Ectodermal cell (in vitro differentiated cells): ENCODE results near the gene TRPC4.
A peak's percentile ranks its signal among the peaks of the same experiment; 100 is the strongest.

Source experiments
- H3K27ac ChIP-seq: 2 replicates; pipeline ENCODE4 v1.7.0; 2013; ENCODE audit warnings: mild to moderate bottlenecking, low read depth, low read length; ENCODE audit not compliant: insufficient read depth, poor library complexity, severe bottlenecking
- H3K27me3 ChIP-seq: 2 replicates; pipeline ENCODE4 v1.7.0; 2013; ENCODE audit warnings: mild to moderate bottlenecking, low read length; ENCODE audit not compliant: insufficient read depth, control insufficient read depth, poor library complexity, severe bottlenecking
- H3K36me3 ChIP-seq: one replicate; pipeline ENCODE4 v1.7.0; 2013; ENCODE audit warnings: low read length; ENCODE audit not compliant: control insufficient read depth, insufficient read depth
- H3K4me1 ChIP-seq: one replicate; pipeline ENCODE4 v1.7.0; 2013; ENCODE audit warnings: low read length; ENCODE audit not compliant: control insufficient read depth, insufficient read depth
- H3K4me3 ChIP-seq: 2 replicates; pipeline ENCODE4 v1.7.0; 2013; ENCODE audit warnings: low read depth, low read length, control low read depth; ENCODE audit not compliant: insufficient read depth
- H3K9me3 ChIP-seq: 2 replicates; pipeline ENCODE4 v1.7.0; 2013; ENCODE audit warnings: mild to moderate bottlenecking, low read length, moderate library complexity; ENCODE audit not compliant: control insufficient read depth
- WGBS, 2 experiments: methylation state at CpG; one replicate each; pipeline ENCODE4 v1.1.7; 2013; ENCODE audit warnings: missing lambda C conversion rate in 2 of 2; 5-methylcytosine and 5-hydroxymethylcytosine counted together

Gene TRPC4

GRCh38 chr13:37747071-37747612 is 122.4 kb downstream of the TRPC4 start:
- H3K27me3 ChIP-seq = no peaks in the 10 kb centered on the region
- no peak overlapping the region for H3K27ac ChIP-seq
- no peaks in the 10 kb centered on the region for H3K4me1 ChIP-seq
- no peaks in the 10 kb centered on the region for H3K9me3 ChIP-seq
- no peak overlapping the region for H3K4me3 ChIP-seq
- no peaks in the 10 kb centered on the region for H3K36me3 ChIP-seq
- 90 to 91% methylated on average over 3 to 4 of the region's 5 CpGs for WGBS, 2 experiments

- Histone ChIP-seq H3K27me3 (no peaks in the 10 kb centered on the region), H3K27ac (no peak overlapping the region), H3K4me1 (peaks cover 6% of the 10 kb centered on the region), H3K36me3 (no peaks in the 10 kb centered on the region), H3K9me3 (no peaks in the 10 kb centered on the region), H3K4me3 (no peak overlapping the region)
- 94 to 95% methylated on average over 6 to 7 of the region's 7 CpGs for WGBS, 2 experiments
These were observed 128.0 kb downstream of the TRPC4 start for GRCh38 chr13:37741536-37741935.

- Histone ChIP-seq H3K4me1 (peaks cover 21% of the 10 kb centered on the region), H3K27me3 (no peaks in the 10 kb centered on the region), H3K4me3 (no peak overlapping the region), H3K36me3 (no peaks in the 10 kb centered on the region), H3K27ac (peak overlapping the region; percentile 47), H3K9me3 (no peaks in the 10 kb centered on the region)
- 47 to 85% methylated on average over 1 to 3 of the region's 3 CpGs for WGBS, 2 experiments
These were observed 133.5 kb downstream of the TRPC4 start for GRCh38 chr13:37736045-37736444.

GRCh38 chr13:37735293-37735692 is 134.3 kb downstream of the TRPC4 start:
- WGBS, 2 experiments = 83 to 98% methylated on average over 2 to 4 of the region's 4 CpGs

GRCh38 chr13:37729876-37730275 is 139.7 kb downstream of the TRPC4 start:
- no peaks in the 10 kb centered on the region for H3K9me3 ChIP-seq
- no peaks in the 10 kb centered on the region for H3K27me3 ChIP-seq
- H3K4me3 ChIP-seq = no peak overlapping the region
- 81 to 95% methylated on average over 2 of the region's 4 CpGs for WGBS, 2 experiments
- H3K36me3 ChIP-seq = no peaks in the 10 kb centered on the region
- H3K4me1 ChIP-seq = peaks cover 7% of the 10 kb centered on the region
- no peak overlapping the region for H3K27ac ChIP-seq

More at GRCh38 chr13:37735293-37735692, 134.3 kb downstream of the TRPC4 start:
- no peaks in the 10 kb centered on the region for H3K9me3 ChIP-seq
- no peaks in the 10 kb centered on the region for H3K27me3 ChIP-seq
- H3K4me1 ChIP-seq = peaks cover 15% of the 10 kb centered on the region
- no peak overlapping the region for H3K4me3 ChIP-seq
- no peaks in the 10 kb centered on the region for H3K36me3 ChIP-seq
- H3K27ac ChIP-seq = no peak overlapping the region

- Histone ChIP-seq H3K36me3 (no peaks in the 10 kb centered on the region), H3K4me3 (no peak overlapping the region), H3K27ac (no peak overlapping the region), H3K27me3 (no peaks in the 10 kb centered on the region), H3K9me3 (no peaks in the 10 kb centered on the region), H3K4me1 (no peaks in the 10 kb centered on the region)
- 94 to 96% methylated on average over 4 to 8 of the region's 8 CpGs for WGBS, 2 experiments
These were observed 153.0 kb downstream of the TRPC4 start for GRCh38 chr13:37716420-37717195.

- no peaks in the 10 kb centered on the region for H3K9me3 ChIP-seq
- whole genome bisulfite sequencing, 2 experiments = 97% methylated on average over 6 of the region's 6 CpGs
- no peak overlapping the region for H3K4me3 ChIP-seq
- H3K27ac ChIP-seq = no peak overlapping the region
- no peaks in the 10 kb centered on the region for H3K4me1 ChIP-seq
- no peaks in the 10 kb centered on the region for H3K36me3 ChIP-seq
- no peaks in the 10 kb centered on the region for H3K27me3 ChIP-seq
These were observed 154.0 kb downstream of the TRPC4 start for GRCh38 chr13:37715606-37716015.

GRCh38 chr13:37709318-37709717 is 160.3 kb downstream of the TRPC4 start:
- no peak overlapping the region for H3K27ac ChIP-seq
- no peaks in the 10 kb centered on the region for H3K4me1 ChIP-seq
- no peaks in the 10 kb centered on the region for H3K36me3 ChIP-seq
- H3K27me3 ChIP-seq = no peaks in the 10 kb centered on the region
- no peaks in the 10 kb centered on the region for H3K9me3 ChIP-seq
- no peak overlapping the region for H3K4me3 ChIP-seq

GRCh38 chr13:37707739-37708500 is 161.7 kb downstream of the TRPC4 start:
- Histone ChIP-seq H3K27ac (no peak overlapping the region), H3K27me3 (no peaks in the 10 kb centered on the region), H3K4me3 (no peak overlapping the region), H3K9me3 (no peaks in the 10 kb centered on the region), H3K36me3 (no peaks in the 10 kb centered on the region), H3K4me1 (no peaks in the 10 kb centered on the region)
- WGBS, 2 experiments = 100% methylated on average over 2 of the region's 2 CpGs; no CpG with 5 or more reads in 1 of the 2 experiments

GRCh38 chr13:37706041-37706440 is 163.5 kb downstream of the TRPC4 start:
- Histone ChIP-seq H3K4me3 (no peak overlapping the region), H3K9me3 (no peaks in the 10 kb centered on the region), H3K4me1 (no peaks in the 10 kb centered on the region), H3K36me3 (no peaks in the 10 kb centered on the region), H3K27me3 (no peaks in the 10 kb centered on the region), H3K27ac (no peak overlapping the region)
- 92 to 93% methylated on average over 2 of the region's 2 CpGs for WGBS, 2 experiments
